Thyroid gland (tissue), 4 donors: ENCODE results near the gene NF1. TPM values are rescaled to one million over a fixed set of nuclear protein-coding genes. Genes with fewer than 3 reads are reported as not detected.
"Not testable (repeated sequence)": the region's sequence is repeated elsewhere in the genome, so short reads cannot be mapped to it uniquely, and the experiment has no call there.

Experiments used
- DNase-seq, 2 donors: peaks; one replicate each; pipeline ENCODE4 v3.0.0-alpha.2; 2019
- H3K27ac ChIP-seq, 3 donors: fragments of 200-600 bp; sonication (generic); 1 replicate in 2 of 3; 2 replicates in 1 of 3; pipeline ENCODE4 v1.5.1; 2016 to 2019; ENCODE audit warnings: mild to moderate bottlenecking in 1 of 3, moderate library complexity in 1 of 3
- H3K27me3 ChIP-seq: fragments of 200-600 bp; sonication (generic); one replicate; pipeline ENCODE4 v1.5.1; 2019
- H3K36me3 ChIP-seq, 2 donors: fragments of 200-600 bp; sonication (generic); one replicate each; pipeline ENCODE4 v1.5.1; 2016 to 2019
- H3K4me1 ChIP-seq, 2 donors: fragments of 200-600 bp; sonication (generic); one replicate each; pipeline ENCODE4 v1.5.1; 2017 to 2019
- H3K4me3 ChIP-seq, 3 donors: fragments of 200-600 bp; sonication (generic); replicated peaks in 1 of 3; 1 replicate in 2 of 3; 2 replicates in 1 of 3; pipeline ENCODE4 v1.5.1; 2016; ENCODE audit warnings: mild to moderate bottlenecking in 1 of 3
- H3K9me3 ChIP-seq: fragments of 200-600 bp; sonication (generic); one replicate; pipeline ENCODE4 v1.5.1; 2017
- POLR2A ChIP-seq, 2 donors: fragments of 450-650 bp; IDR thresholded peaks; one replicate each; pipeline ENCODE4 v1.6.1; 2017; ENCODE audit warnings: antibody characterized with exemption in 2 of 2, mild to moderate bottlenecking in 2 of 2, moderate library complexity in 1 of 2
- WGBS, 2 donors: methylation state at CpG; one replicate each; pipeline ENCODE4 v1.1.5; 2017; 5-methylcytosine and 5-hydroxymethylcytosine counted together
- intact Hi-C: fragments of 100-400 bp; cut with DNase I; formaldehyde crosslinking; loops from one replicate; pipeline ENCODE4 v1.15.1; 2023
- total RNA-seq, 4 donors: library from RNA; depleted of rRNA; stranded (reverse); fragments of >200 nt; gene quantifications; one replicate each; pipeline ENCODE4 v1.2.3, GENCODE V29; 2016
- TF ChIP-seq, protein P1 (sequence below), 6 experiments: fragments of 200-600 bp in 3 of 6; fragments of 450-650 bp in 3 of 6; sonication (generic) in 3 of 6; IDR thresholded peaks; one replicate each; pipeline ENCODE4 v1.5.1; 2016 to 2019; ENCODE audit warnings: antibody characterized with exemption in 6 of 6, mild to moderate bottlenecking in 2 of 6, inconsistent platforms in 1 of 6, moderate library complexity in 1 of 6

Gene NF1
- total RNA-seq, 4 donors from 2014 or later: 102 to 208 (median 129) TPM

DNA sequence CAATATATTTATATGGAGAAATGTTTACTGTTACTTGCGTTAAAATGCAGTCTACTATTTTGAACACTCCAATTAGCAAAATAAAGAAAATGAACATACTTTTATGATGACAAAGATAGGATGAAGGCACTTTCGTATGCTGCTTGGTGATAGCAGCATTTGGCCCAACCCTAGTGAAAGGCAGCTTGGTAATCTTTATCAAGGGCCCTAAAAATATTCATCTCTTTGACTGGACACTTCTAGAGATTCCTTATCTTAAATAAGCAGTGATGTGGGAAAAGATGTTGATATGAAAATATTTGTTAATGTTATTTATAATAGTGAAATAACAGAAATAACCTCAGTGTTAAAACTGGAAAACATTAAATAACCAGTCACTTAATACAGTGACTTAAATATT lies 79.4 kb downstream of the NF1 start:
- H3K27me3 ChIP-seq: no peaks in the 10 kb centered on the region
- no peak for TF ChIP-seq POLR2A (IDR thresholded peaks at IDR 0.05)
- TF ChIP-seq, protein P1, sequence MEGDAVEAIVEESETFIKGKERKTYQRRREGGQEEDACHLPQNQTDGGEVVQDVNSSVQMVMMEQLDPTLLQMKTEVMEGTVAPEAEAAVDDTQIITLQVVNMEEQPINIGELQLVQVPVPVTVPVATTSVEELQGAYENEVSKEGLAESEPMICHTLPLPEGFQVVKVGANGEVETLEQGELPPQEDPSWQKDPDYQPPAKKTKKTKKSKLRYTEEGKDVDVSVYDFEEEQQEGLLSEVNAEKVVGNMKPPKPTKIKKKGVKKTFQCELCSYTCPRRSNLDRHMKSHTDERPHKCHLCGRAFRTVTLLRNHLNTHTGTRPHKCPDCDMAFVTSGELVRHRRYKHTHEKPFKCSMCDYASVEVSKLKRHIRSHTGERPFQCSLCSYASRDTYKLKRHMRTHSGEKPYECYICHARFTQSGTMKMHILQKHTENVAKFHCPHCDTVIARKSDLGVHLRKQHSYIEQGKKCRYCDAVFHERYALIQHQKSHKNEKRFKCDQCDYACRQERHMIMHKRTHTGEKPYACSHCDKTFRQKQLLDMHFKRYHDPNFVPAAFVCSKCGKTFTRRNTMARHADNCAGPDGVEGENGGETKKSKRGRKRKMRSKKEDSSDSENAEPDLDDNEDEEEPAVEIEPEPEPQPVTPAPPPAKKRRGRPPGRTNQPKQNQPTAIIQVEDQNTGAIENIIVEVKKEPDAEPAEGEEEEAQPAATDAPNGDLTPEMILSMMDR (IDR thresholded peaks at IDR 0.05): no peak
- intact Hi-C loops: no loop called here
- H3K9me3 ChIP-seq: no peaks in the 10 kb centered on the region
- no peak overlapping the region for H3K27ac ChIP-seq
- DNase-seq: no peak
- H3K36me3 ChIP-seq: no peaks in the 10 kb centered on the region
- WGBS, 2 donors: 96 to 97% methylated on average over 2 of the region's 2 CpGs
- H3K4me1 ChIP-seq: no peaks in the 10 kb centered on the region
- H3K4me3 ChIP-seq: no peak overlapping the region

DNA sequence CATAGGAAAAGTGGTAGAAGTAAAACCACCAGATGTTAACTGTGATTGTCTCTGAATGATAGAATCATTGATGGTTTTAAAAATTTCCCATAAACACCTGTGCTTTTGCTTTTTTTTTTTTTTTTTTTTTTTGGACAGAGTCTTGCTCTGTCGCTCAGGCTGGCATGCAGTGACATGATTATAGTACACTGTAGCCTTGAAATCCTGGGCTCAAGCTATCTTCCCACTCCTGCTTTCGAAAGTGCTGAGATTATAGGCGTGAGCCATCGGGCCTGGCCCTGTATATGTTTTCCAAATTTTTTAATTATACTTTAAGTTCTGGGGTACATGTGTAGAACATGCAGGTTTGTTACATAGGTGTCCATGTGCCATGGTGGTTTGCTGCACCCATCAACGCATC lies 80.5 kb downstream of the NF1 start:
- Histone ChIP-seq H3K36me3 (no peaks in the 10 kb centered on the region), H3K27ac (no peak overlapping the region), H3K4me3 (no peak overlapping the region), H3K9me3 (no peaks in the 10 kb centered on the region), H3K27me3 (no peaks in the 10 kb centered on the region), H3K4me1 (no peaks in the 10 kb centered on the region)
- WGBS, 2 donors: 96% methylated on average over 5 of the region's 5 CpGs
- intact Hi-C loops: no loop called here
- DNase-seq: no peak
- no peak for TF ChIP-seq POLR2A (IDR thresholded peaks at IDR 0.05)
- TF ChIP-seq, protein P1 (IDR thresholded peaks at IDR 0.05): no peak

DNA sequence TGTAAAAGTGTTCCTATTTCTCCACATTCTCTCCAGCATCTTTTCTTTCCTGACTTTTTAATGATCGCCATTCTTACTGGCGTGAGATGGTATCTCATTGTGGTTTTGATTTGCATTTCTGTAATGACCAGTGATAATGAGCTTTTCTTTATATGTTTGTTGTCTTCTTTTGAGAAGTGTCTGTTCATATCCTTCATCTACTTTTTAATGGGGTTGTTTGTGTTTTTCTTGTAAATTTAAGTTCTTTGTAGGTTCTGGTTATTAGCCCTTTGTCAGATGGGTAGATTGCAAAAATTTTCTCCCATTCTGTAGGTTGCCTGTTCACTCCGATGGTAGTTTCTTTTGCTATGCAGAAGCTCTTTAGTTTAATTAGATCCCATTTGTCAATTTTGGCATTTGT lies 81.4 kb downstream of the NF1 start:
- H3K4me3 ChIP-seq, DNase-seq, H3K9me3 ChIP-seq, H3K36me3 ChIP-seq, intact Hi-C loops, H3K4me1 ChIP-seq, H3K27ac ChIP-seq, H3K27me3 ChIP-seq: not testable (repeated sequence)
- 97 to 99% methylated on average over 3 of the region's 3 CpGs for WGBS, 2 donors

DNA sequence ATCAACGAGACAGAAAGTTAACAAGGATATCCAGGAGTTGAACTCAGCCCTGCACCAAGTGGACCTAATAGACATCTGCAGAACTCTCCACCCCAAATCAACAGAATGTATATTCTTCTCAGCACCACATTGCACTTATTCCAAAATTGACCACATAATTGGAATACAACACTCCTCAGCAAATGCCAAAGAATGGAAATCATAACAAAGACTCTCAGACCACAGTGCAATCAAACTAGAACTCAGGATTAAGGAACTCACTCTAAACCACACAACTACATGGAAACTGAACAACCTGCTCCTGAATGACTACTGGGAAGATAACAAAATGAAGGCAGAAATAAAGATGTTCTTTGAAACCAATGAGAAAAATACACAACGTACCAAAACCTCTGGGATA lies 84.2 kb downstream of the NF1 start:
- H3K27me3 ChIP-seq, DNase-seq, intact Hi-C loops, H3K27ac ChIP-seq, H3K4me3 ChIP-seq, H3K4me1 ChIP-seq, H3K9me3 ChIP-seq, H3K36me3 ChIP-seq: not testable (repeated sequence)
- WGBS, 2 donors: 99 to 100% methylated on average over 2 of the region's 2 CpGs

DNA sequence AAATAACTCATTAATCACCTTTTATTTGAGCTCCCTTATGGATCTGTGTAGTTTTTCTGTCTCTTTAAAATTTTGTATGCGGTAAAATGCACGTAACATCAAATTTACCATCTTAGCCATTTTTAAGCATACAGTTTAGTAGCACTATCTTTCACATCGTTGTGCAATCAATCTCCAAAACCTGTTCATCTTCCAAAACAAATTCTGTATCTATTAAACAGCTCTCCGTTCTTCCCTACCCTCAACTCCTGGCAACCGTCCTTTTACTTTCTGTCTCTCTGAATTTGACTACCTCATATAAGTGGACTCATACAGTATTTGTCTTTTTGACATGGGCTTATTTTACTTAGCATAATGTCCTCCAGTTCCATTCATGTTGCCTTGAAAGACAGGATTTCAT lies 100.5 kb downstream of the NF1 start:
- Histone ChIP-seq H3K36me3 (peaks cover 0 to 3% of the 10 kb centered on the region in 2 donors), H3K9me3 (no peaks in the 10 kb centered on the region), H3K4me1 (no peaks in the 10 kb centered on the region), H3K4me3 (no peak overlapping the region), H3K27ac (no peak overlapping the region), H3K27me3 (no peaks in the 10 kb centered on the region)
- intact Hi-C loops: no loop called here
- TF ChIP-seq, protein P1 (IDR thresholded peaks at IDR 0.05): no peak
- no peak for TF ChIP-seq POLR2A (IDR thresholded peaks at IDR 0.05)
- no peak for DNase-seq
- 87 to 89% methylated on average over 5 of the region's 5 CpGs for WGBS, 2 donors

DNA sequence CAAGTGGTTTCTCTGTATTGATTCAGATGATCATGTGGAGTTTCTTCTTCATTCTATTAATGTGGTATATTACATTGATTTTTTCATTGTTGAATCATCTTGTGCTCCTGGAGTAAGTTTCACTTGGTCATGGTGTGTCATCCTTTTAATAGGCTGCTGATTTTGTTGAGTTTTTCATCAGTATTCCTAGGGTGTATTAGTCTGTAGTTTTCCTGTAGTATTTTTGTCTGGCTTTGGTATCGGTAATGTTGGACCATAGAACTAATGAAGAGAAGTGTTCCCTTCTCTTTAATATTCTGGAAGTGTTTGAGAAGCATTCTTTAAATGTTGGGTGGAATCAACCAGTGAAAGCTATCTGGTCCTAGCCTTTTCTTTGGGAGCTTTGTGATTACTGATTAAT lies 103.2 kb downstream of the NF1 start:
- WGBS, 2 donors: 97 to 98% methylated on average over 1 of the region's 1 CpG
- intact Hi-C loops: no loop called here
- peaks cover 0 to 3% of the 10 kb centered on the region in 2 donors for H3K36me3 ChIP-seq
- no peak overlapping the region for H3K27ac ChIP-seq
- H3K4me1 ChIP-seq: peaks cover 7 to 9% of the 10 kb centered on the region in 2 donors
- H3K9me3 ChIP-seq: no peaks in the 10 kb centered on the region
- TF ChIP-seq POLR2A (IDR thresholded peaks at IDR 0.05): no peak
- TF ChIP-seq, protein P1 (IDR thresholded peaks at IDR 0.05): no peak
- no peak for DNase-seq
- no peaks in the 10 kb centered on the region for H3K27me3 ChIP-seq
- no peak overlapping the region for H3K4me3 ChIP-seq

DNA sequence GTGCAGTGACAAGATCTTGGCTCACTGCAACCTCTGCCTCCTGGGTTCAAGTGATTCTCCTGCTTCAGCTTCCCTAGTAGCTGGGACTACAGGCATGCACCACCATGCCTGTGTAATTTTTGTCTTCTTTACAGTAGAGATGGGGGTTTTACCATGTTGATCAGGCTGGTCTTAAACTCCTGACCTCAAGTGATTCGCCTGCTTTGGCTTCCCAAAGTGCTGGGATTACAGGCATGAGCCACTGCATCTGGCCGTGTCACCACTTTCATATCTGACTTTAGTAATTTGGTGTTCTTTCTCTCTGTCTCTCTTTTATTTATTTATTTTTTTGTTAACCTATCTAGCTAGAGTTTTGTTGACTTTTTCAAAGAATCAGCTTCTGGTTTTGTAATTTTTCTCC lies 103.9 kb downstream of the NF1 start:
- H3K36me3 ChIP-seq, intact Hi-C loops, H3K4me1 ChIP-seq, H3K27ac ChIP-seq, H3K4me3 ChIP-seq, H3K27me3 ChIP-seq, H3K9me3 ChIP-seq, DNase-seq: not testable (repeated sequence)
- 95 to 98% methylated on average over 2 of the region's 2 CpGs for WGBS, 2 donors
